Measurements from ENCODE around the gene PIAS3. TPM values are rescaled to one million over a fixed set of nuclear protein-coding genes. Genes with fewer than 3 reads are reported as not detected.
A peak's percentile ranks its signal among the peaks of the same experiment; 100 is the strongest.

The PIAS3 gene
- polyA plus RNA-seq, 1 donor from 2014 or later = 15.0 TPM

GRCh38 chr1:145845144-145845513 is 13.8 kb downstream of the PIAS3 start:
- Histone ChIP-seq H3K9me2 (ENCODE audit: insufficient read depth, low read length) (no peaks in the 10 kb centered on the region), H3F3A (ENCODE audit: insufficient read depth, low read length, poor library complexity, severe bottlenecking) (no peaks in the 10 kb centered on the region), H3K27ac (ENCODE audit: low read length) (no peak overlapping the region), H4K20me1 (ENCODE audit: insufficient read depth) (no peaks in the 10 kb centered on the region), H3K79me2 (replicated peaks; ENCODE audit: insufficient read depth, low read length) (no peaks in the 10 kb centered on the region), H3K4me3 (ENCODE audit: low read length) (peak overlapping the region; percentile 67), H3K9me3 (ENCODE audit: low read length) (no peaks in the 10 kb centered on the region), H2AFZ (ENCODE audit: low read depth, low read length) (no peak overlapping the region), H3K4me2 (ENCODE audit: low read length) (no peak overlapping the region), H3K27me3 (ENCODE audit: insufficient read depth, low read depth, low read length) (no peaks in the 10 kb centered on the region), H3K36me3 (ENCODE audit: insufficient read depth, low read length) (peaks cover 4% of the 10 kb centered on the region), H3K9ac (ENCODE audit: low read length) (no peak overlapping the region)
- TF ChIP-seq EZH2 (IDR thresholded peaks at IDR 0.05; ENCODE audit: borderline replicate concordance, insufficient read depth, low read length, poor library complexity, severe bottlenecking) (no peak), POLR2AphosphoS5 (IDR thresholded peaks at IDR 0.05) (no peak), MXI1 (conservative IDR thresholded peaks at IDR 0.05; ENCODE audit: poor library complexity, severe bottlenecking) (no peak), SMC3 (conservative IDR thresholded peaks at IDR 0.05; ENCODE audit: poor library complexity) (no peak), CTCF (IDR thresholded peaks at IDR 0.05; ENCODE audit: poor library complexity, severe bottlenecking) (no peak), TAF1 (IDR thresholded peaks at IDR 0.05; ENCODE audit: low read depth) (no peak), REST (IDR thresholded peaks at IDR 0.05; ENCODE audit: borderline replicate concordance) (no peak), RAD21 (conservative IDR thresholded peaks at IDR 0.05) (no peak), EP300 (conservative IDR thresholded peaks at IDR 0.05; ENCODE audit: poor library complexity, severe bottlenecking) (no peak)

GRCh38 chr1:145843031-145843430 is 15.8 kb downstream of the PIAS3 start:
- no peaks in the 10 kb centered on the region for H3K36me3 ChIP-seq (ENCODE audit: insufficient read depth, low read length)

More at GRCh38 chr1:145843031-145843430, 15.8 kb downstream of the PIAS3 start:
- no peaks in the 10 kb centered on the region for H3K9me3 ChIP-seq (ENCODE audit: low read length)
- H3K9ac ChIP-seq (ENCODE audit: low read length) = no peak overlapping the region
- H3F3A ChIP-seq (ENCODE audit: insufficient read depth, low read length, poor library complexity, severe bottlenecking) = no peaks in the 10 kb centered on the region
- no peak overlapping the region for H3K4me3 ChIP-seq (ENCODE audit: low read length)
- H4K20me1 ChIP-seq (ENCODE audit: insufficient read depth) = no peaks in the 10 kb centered on the region
- no peak overlapping the region for H2AFZ ChIP-seq (ENCODE audit: low read depth, low read length)
- no peak overlapping the region for H3K4me2 ChIP-seq (ENCODE audit: low read length)
- H3K27me3 ChIP-seq (ENCODE audit: insufficient read depth, low read depth, low read length) = no peaks in the 10 kb centered on the region
- no peak overlapping the region for H3K27ac ChIP-seq (ENCODE audit: low read length)
- TF ChIP-seq RAD21 (conservative IDR thresholded peaks at IDR 0.05) (no peak), CTCF (IDR thresholded peaks at IDR 0.05; ENCODE audit: poor library complexity, severe bottlenecking) (no peak), EZH2 (IDR thresholded peaks at IDR 0.05; ENCODE audit: borderline replicate concordance, insufficient read depth, low read length, poor library complexity, severe bottlenecking) (no peak), REST (IDR thresholded peaks at IDR 0.05; ENCODE audit: borderline replicate concordance) (no peak), TAF1 (IDR thresholded peaks at IDR 0.05; ENCODE audit: low read depth) (no peak)
- no peaks in the 10 kb centered on the region for H3K79me2 ChIP-seq (replicated peaks; ENCODE audit: insufficient read depth, low read length)
- H3K9me2 ChIP-seq (ENCODE audit: insufficient read depth, low read length) = no peaks in the 10 kb centered on the region

All from neural cell (in vitro differentiated cells).